Right lobe of liver (tissue), 4 donors: ENCODE measurements around the gene FBLN2.

Source experiments
- CTCF ChIP-seq, 4 donors: fragments of 200-600 bp in 3 of 4; fragments of 450-650 bp in 1 of 4; IDR thresholded peaks; one replicate each; pipeline versions ENCODE4 v1.5.1 to v1.8.0; 2016 to 2022; ENCODE audit warnings: antibody characterized with exemption in 4 of 4, mild to moderate bottlenecking in 2 of 4
- POLR2A ChIP-seq: fragments of 450-650 bp; IDR thresholded peaks from one replicate; pipeline ENCODE4 v1.6.1; 2017; ENCODE audit warnings: antibody characterized with exemption, mild to moderate bottlenecking
- donor health status: DM: no; HTN: no; CAD: no.
- donor health status: DM: no; HTN: no; CAD: no.
- donor health status: DM: no; HTN: yes; CAD: no.

GRCh38 chr3:13572926-13573623 is 24.1 kb downstream of the FBLN2 start:
- TF ChIP-seq CTCF (IDR thresholded peaks at IDR 0.05) (no peak), POLR2A (no peak)
